ENCODE data around the gene PPP2R3B.
"Not testable (repeated sequence)": the region's sequence is repeated elsewhere in the genome, so short reads cannot be mapped to it uniquely, and the experiment has no call there.

PPP2R3B gene

GRCh38 chrX:318068-318738 lies 68.5 kb downstream of the PPP2R3B start:
- DNase-seq, result no peak

DNA sequence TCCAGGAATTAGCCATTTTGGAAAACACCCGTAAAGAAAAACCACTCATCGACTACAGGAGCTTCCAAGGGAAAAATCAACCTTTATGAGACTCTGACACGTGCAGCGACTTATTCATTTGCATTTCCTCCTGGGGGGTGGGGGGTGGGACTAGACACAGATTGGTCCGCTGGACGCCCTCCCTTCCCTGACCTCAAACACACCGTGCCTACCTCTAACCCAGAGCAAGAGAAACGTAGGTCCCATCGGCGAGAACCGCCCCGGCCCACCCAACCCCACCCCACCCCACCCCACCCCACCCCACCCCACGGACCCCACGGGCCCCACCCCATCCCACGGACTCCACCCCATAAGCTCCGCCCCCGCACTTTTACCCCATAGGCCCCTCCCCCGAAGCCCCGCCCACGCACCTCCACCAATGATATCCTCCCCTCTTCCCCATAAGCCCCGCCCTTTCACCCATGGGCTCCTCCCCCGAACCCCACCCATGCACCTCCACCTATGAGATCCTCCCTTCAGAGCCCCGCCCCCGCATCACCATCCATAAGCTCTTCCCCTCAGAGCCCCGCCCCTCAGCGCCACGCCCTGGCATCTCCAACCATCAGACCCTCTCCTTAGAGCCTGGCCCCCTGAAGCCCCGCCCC lies 69.2 kb downstream of the PPP2R3B start:
- DNase-seq, result no peak

- DNase-seq, result no peak
Measured at GRCh38 chrX:316351-317325, 70.1 kb downstream of the PPP2R3B start.

DNA sequence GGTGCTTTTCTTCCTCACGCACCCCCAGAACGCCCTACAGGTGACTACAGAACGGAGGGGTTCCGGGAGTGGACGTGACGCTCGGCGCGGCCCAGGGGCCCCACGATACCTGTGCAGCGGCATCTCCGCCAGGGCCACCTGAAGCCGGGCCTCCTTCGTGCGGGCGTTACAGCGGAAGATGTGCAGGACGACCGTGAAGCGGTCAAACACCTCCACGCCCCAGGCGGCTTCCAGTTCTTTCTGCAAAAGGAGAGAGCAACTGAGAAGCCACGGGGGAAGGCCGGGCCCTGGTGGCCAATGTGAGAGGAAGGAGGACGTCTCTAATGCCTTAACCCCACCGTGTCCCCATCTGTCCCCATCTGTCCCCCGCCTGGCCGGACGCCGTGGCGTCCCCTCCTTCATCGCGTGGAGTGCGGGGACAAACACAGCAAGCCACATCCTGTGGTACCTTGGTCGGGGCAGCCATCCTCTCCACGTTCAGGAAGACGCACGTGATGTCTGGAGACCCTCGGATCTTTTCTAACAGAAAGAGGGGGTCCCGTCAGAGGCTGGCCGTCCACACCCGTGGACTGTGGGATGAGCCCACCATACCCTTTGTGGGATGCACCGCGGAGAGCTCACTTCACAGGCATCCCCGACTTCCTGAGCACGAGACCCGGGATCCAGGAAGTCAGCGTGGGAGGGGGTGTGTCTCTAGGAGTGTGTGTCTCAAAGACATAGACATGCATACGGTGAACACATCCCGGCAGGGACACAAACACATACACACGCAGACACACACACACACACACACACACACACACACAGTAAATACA lies 71.7 kb downstream of the PPP2R3B start:
- no peak for DNase-seq

- no peak for DNase-seq
Measured at GRCh38 chrX:314049-314448, 72.7 kb downstream of the PPP2R3B start.

- DNase-seq, result no peak
Measured at GRCh38 chrX:313546-313945, 73.2 kb downstream of the PPP2R3B start.

- DNase-seq, result no peak
Measured at GRCh38 chrX:312621-313331, 73.9 kb downstream of the PPP2R3B start.

GRCh38 chrX:311156-312129 lies 75.3 kb downstream of the PPP2R3B start:
- DNase-seq, result no peak

- DNase-seq, result no peak
Measured at GRCh38 chrX:310621-311155, 76.0 kb downstream of the PPP2R3B start.

- DNase-seq, result no peak
Measured at GRCh38 chrX:308821-309520, 77.7 kb downstream of the PPP2R3B start.

GRCh38 chrX:307261-308111 lies 79.2 kb downstream of the PPP2R3B start:
- no peak for DNase-seq

DNA sequence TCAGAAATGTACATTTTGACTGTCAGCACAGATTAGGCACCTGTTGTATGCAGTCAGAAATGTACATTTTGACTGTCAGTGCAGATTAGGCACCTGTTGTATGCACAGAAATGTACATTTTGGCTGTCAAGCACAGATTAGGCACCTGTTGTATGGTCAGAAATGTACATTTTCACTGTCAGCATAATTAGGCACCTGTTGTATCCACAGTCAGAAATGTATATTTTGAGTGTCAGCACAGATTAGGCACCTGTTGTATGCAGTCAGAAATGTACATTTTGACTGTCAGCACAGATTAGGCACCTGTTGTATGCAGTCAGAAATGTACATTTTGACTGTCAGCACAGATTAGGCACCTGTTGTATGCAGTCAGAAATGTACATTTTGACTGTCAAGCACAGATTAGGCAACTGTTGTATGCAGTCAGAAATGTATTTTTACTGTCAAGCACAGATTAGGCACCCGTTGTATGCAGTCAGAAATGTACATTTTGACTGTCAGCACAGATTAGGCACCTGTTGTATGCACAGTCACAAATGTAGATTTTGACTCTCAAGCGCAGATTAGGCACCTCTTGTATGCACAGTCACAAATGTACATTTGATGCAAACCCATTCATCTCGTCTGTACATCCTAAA lies 80.0 kb downstream of the PPP2R3B start:
- not testable (repeated sequence) for DNase-seq

- DNase-seq, result not testable (repeated sequence)
Measured at GRCh38 chrX:305781-306613, 80.7 kb downstream of the PPP2R3B start.

DNA sequence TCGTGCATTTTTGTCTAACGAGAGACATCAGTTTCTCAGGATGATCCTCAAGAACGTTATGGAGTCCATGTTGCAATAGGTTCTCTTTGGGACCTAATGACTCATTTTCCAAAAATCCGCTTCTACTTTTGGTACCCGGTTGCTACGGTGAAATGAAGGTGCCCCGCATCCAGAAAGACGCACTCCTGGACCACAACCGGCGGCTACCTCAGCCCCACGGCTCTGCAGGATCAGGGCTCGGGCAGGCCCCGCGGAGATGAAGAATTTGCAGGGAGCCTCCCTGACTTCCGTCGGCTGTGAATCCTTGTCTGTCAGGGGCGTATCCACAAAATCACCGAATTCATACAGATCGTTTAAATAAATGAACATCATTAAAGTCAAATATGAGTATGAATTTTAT lies 83.7 kb downstream of the PPP2R3B start:
- no peak for DNase-seq

- no peak for DNase-seq
Measured at GRCh38 chrX:300334-300733, 86.4 kb downstream of the PPP2R3B start.

- no peak for DNase-seq
Measured at GRCh38 chrX:298993-299392, 87.7 kb downstream of the PPP2R3B start.

DNA sequence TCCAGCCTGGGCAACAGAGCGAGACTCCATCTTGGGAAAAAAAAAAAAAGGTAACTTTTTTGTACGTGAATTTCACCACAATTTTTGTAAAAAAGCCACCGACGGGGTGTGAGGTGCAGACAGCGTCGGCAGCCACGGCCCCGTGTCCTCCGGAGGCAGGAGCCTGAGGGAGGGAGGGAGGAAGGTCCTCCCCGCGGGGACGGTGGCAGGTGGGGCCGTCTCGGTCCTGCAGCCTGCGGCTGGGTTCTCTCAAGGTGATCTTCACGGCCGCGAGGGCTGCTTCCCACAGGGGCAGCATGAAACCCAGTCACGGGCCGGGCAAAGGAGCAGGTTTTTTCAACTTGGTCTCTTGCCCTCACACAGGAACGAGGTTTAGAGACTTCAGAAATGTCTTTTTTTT lies 91.6 kb downstream of the PPP2R3B start:
- DNase-seq, result no peak
